Activated naive CD8-positive, alpha-beta T cell treated with anti-CD3 and anti-CD28 coated beads, Interleukin-2, amount 10 ng/mL, durations not matched to agents 7 days and 5 days (primary cell): ENCODE results near the gene FARS2. TPM values are rescaled to one million over a fixed set of nuclear protein-coding genes. Genes with fewer than 3 reads are reported as not detected.

Experiments
- ATAC-seq: fragments of 150-1000 bp; cut with Tn5 transposase; one replicate; pipeline ENCODE4 v1.10.0; 2021; ENCODE audit warnings: low read depth, moderate library complexity
- POLR2A ChIA-PET: fragments of 350-600 bp; sonication (Branson Sonifier 250); formaldehyde crosslinking; loops from one replicate; lab custom pipeline; 2021; ENCODE audit warnings: antibody characterized with exemption; lab: Charles Lee
- DNase-seq: peaks from one replicate; pipeline ENCODE4 v3.0.0; 2021
- H3K27ac Mint-ChIP-seq: one replicate; pipeline ENCODE4 v1.8.0; 2022; ENCODE audit warnings: mild to moderate bottlenecking, mixed read lengths
- H3K27me3 Mint-ChIP-seq: one replicate; pipeline ENCODE4 v1.8.0; 2022; ENCODE audit warnings: mild to moderate bottlenecking, moderate library complexity, mixed read lengths
- H3K36me3 Mint-ChIP-seq: one replicate; pipeline ENCODE4 v1.8.0; 2021; ENCODE audit warnings: mild to moderate bottlenecking, mixed read lengths
- H3K4me1 Mint-ChIP-seq: one replicate; pipeline ENCODE4 v1.8.0; 2021; ENCODE audit warnings: mixed read lengths
- H3K4me3 Mint-ChIP-seq: one replicate; pipeline ENCODE4 v1.8.0; 2022; ENCODE audit warnings: mild to moderate bottlenecking, moderate library complexity, mixed read lengths
- H3K9me3 Mint-ChIP-seq: one replicate; pipeline ENCODE4 v1.8.0; 2021; ENCODE audit warnings: mixed read lengths
- total RNA-seq, 2 experiments: library from RNA; stranded (reverse); gene quantifications; one replicate each; pipeline ENCODE4 v1.2.3, GENCODE V29; 2021

Gene FARS2
- total RNA-seq, 2 experiments from 2014 or later: 15.5 to 18.4 TPM

DNA sequence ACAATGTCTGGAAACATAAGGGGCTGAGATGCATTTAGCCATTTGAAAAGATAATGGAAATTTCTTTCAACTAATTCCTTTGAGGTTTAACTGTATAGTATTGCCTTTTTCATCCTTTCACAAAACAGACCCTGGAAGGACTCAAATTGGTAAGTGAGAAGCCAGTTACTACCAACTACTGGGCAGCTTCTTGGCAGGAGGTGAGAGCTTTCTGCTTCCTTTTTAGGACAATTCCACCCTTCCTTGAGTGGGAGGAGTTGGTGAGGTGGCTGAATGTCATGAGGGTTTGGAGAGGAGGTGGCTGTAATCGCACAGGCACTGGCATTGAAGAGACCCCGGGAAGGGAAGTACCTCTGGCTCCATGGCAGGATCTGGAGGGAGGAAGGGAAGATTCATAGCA lies 404.4 kb downstream of the FARS2 start:
- peaks cover 4% of the 10 kb centered on the region for H3K36me3 Mint-ChIP-seq
- DNase-seq (no peak), ATAC-seq (no peak)
- POLR2A ChIA-PET: interaction anchor here (1.6 kb wide), 1 partner anchor 14 kb away, joined by 4 read pairs; no protein-coding TSS in a partner anchor
- peak overlapping the region; percentile 69 for H3K4me3 Mint-ChIP-seq
- no peaks in the 10 kb centered on the region for H3K27me3 Mint-ChIP-seq
- H3K4me1 Mint-ChIP-seq: peaks cover 47% of the 10 kb centered on the region
- peak overlapping the region; percentile 82 for H3K27ac Mint-ChIP-seq
- H3K9me3 Mint-ChIP-seq: no peaks in the 10 kb centered on the region

DNA sequence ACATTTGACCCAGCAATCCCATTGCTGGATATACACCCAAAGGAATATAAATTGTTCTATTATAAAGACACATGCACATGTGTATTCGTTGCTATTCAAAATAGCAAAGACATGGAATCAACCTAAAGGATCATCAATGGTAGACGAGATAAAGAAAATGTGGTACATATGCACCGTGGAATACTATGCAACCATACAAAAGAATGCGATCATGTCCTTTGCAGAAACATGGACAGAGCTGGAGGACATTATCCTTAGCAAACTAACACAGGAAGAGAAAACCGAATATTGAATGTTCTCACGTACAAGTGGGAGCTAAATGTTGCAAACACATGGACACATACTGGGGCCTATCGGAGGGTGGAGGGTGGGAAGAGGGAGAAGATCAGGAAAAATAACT lies 405.4 kb downstream of the FARS2 start:
- ATAC-seq (no peak), DNase-seq (no peak)
- Mint-ChIP-seq H3K27ac (peak overlapping the region; percentile 32), H3K9me3 (peaks cover under 1% of the 10 kb centered on the region), H3K4me1 (peaks cover 57% of the 10 kb centered on the region), H3K27me3 (no peaks in the 10 kb centered on the region), H3K4me3 (no peak overlapping the region), H3K36me3 (peaks cover 6% of the 10 kb centered on the region)
- POLR2A ChIA-PET: no interaction called here

DNA sequence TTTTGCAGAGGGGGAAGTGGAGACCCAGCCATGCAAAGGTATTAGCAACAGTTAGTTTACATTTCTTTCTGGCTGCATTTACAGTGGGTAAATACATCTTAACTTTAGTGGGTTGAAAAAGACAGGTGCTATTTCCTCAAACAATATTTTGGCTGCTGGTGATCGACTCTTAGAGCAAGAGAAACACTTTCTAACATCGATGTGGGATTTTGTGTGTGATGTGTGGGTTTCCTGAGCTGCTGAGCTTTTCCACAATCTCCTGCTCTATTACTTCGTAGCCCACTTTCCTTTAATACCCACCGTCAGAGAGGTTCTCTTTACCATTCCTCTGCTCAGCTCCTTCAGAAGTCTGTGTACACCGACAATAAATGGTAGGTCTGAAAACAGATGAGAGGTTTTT lies 406.4 kb downstream of the FARS2 start:
- ATAC-seq: peak; percentile 55
- H3K27ac Mint-ChIP-seq: peak overlapping the region; percentile 81
- no peak for DNase-seq
- no peaks in the 10 kb centered on the region for H3K27me3 Mint-ChIP-seq
- H3K36me3 Mint-ChIP-seq: peaks cover 11% of the 10 kb centered on the region
- H3K4me3 Mint-ChIP-seq: peak overlapping the region; percentile 73
- peaks cover 2% of the 10 kb centered on the region for H3K9me3 Mint-ChIP-seq
- POLR2A ChIA-PET: interaction anchor here (0.6 to 1.1 kb wide), 4 partner anchors 24 to 1719 kb away, joined by 3 to 5 read pairs (median 3); no protein-coding TSS in a partner anchor
- H3K4me1 Mint-ChIP-seq: peaks cover 62% of the 10 kb centered on the region

GRCh38 chr6:5670381-5670780 lies 409.1 kb downstream of the FARS2 start:
- Mint-ChIP-seq H3K27me3 (no peaks in the 10 kb centered on the region), H3K4me1 (peaks cover 51% of the 10 kb centered on the region), H3K4me3 (no peak overlapping the region), H3K27ac (peak overlapping the region; percentile 84), H3K9me3 (peaks cover 2% of the 10 kb centered on the region), H3K36me3 (peaks cover 11% of the 10 kb centered on the region)
- no peak for DNase-seq
- POLR2A ChIA-PET: no interaction called here
- no peak for ATAC-seq

DNA sequence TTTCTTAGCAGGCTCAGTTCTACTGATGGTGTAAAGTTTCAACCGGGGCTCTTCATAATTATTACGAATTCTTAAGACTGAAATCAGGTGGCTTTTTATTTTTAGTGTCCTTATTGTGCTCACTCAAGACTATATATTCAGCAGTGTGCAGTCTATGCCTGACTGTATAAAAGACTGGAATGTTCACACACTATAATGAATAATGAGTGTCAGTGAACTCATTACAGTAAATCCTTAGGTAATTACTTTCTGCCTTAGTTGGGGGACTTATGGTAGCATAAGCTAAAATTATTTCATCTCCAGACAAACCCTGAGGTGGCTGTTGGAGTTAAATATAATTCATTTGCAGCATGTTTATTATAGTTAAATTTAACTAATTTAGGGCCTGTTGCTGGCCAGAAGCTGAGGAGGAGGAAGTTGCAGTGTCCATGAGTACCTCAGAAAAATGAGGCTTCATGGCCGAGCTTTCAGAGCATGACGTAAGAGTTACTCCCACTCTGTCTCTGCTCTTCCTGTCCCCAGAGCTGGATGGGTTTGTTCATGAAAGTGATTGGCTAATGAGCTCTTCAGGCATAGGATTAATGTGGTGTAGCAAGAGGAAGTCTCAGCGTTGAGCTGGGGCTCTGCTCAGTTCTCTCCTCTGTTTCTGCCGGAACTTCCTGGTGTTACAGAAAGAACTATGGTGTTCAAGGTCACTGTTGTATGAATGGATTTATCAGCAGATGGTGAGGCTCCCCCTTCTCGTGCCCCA lies 409.7 kb downstream of the FARS2 start:
- DNase-seq: peak; percentile 34
- no peaks in the 10 kb centered on the region for H3K27me3 Mint-ChIP-seq
- POLR2A ChIA-PET: interaction anchor here (1.3 kb wide), 1 partner anchor 200 kb away, joined by 4 read pairs; no protein-coding TSS in a partner anchor

GRCh38 chr6:5671601-5672559 lies 410.6 kb downstream of the FARS2 start:
- POLR2A ChIA-PET: interaction anchor here (1.3 kb wide), 1 partner anchor 201 kb away, joined by 4 read pairs; no protein-coding TSS in a partner anchor
- peak overlapping the region; percentile 65 for H3K4me3 Mint-ChIP-seq
- H3K36me3 Mint-ChIP-seq: peaks cover 11% of the 10 kb centered on the region
- peaks cover 37% of the 10 kb centered on the region for H3K4me1 Mint-ChIP-seq
- peak overlapping the region; percentile 84 for H3K27ac Mint-ChIP-seq
- no peak for DNase-seq
- peaks cover 2% of the 10 kb centered on the region for H3K9me3 Mint-ChIP-seq
- H3K27me3 Mint-ChIP-seq: no peaks in the 10 kb centered on the region
- ATAC-seq: no peak

More for the DNA sequence above, 409.7 kb downstream of the FARS2 start:
- Mint-ChIP-seq H3K36me3 (peaks cover 11% of the 10 kb centered on the region), H3K9me3 (peaks cover 2% of the 10 kb centered on the region), H3K4me1 (peaks cover 45% of the 10 kb centered on the region), H3K4me3 (peak overlapping the region; percentile 65), H3K27ac (peak overlapping the region; percentile 84)
- ATAC-seq: peak; percentile 96

DNA sequence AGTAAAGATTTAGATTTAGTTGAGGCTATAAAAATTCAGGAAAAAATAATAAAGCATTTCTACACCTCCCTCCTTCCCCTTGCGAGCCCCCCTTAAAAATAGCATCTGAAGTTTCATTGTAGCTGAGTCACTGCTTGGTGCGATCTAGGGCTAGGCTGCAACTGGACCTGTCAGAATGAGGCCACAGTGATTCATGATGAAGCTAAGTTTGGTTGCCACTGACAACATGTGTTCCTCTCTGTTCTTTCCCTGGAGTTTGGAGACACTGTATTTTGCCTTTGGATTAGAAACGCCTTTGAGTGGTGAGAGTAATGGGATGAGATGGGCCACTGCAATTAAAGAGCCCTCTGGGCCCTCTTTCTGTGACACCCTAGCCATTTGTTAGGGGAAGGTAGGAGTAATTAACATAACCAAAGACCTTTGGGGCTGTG lies 411.3 kb downstream of the FARS2 start:
- peaks cover 2% of the 10 kb centered on the region for H3K9me3 Mint-ChIP-seq
- DNase-seq: no peak
- no peak overlapping the region for H3K4me3 Mint-ChIP-seq
- POLR2A ChIA-PET: no interaction called here
- H3K36me3 Mint-ChIP-seq: peaks cover 11% of the 10 kb centered on the region
- no peak overlapping the region for H3K27ac Mint-ChIP-seq
- no peak for ATAC-seq
- H3K4me1 Mint-ChIP-seq: peaks cover 36% of the 10 kb centered on the region
- H3K27me3 Mint-ChIP-seq: no peaks in the 10 kb centered on the region

GRCh38 chr6:5673019-5673790 lies 411.9 kb downstream of the FARS2 start:
- Mint-ChIP-seq H3K27ac (no peak overlapping the region), H3K4me3 (no peak overlapping the region), H3K27me3 (no peaks in the 10 kb centered on the region), H3K9me3 (peaks cover 2% of the 10 kb centered on the region), H3K4me1 (peaks cover 32% of the 10 kb centered on the region), H3K36me3 (peaks cover 14% of the 10 kb centered on the region)
- DNase-seq (no peak), ATAC-seq (no peak)
- POLR2A ChIA-PET: no interaction called here

- no peaks in the 10 kb centered on the region for H3K27me3 Mint-ChIP-seq
- peaks cover 14% of the 10 kb centered on the region for H3K36me3 Mint-ChIP-seq
- POLR2A ChIA-PET: no interaction called here
- no peak for DNase-seq
- ATAC-seq: no peak
- no peak overlapping the region for H3K27ac Mint-ChIP-seq
- H3K4me1 Mint-ChIP-seq: peaks cover 27% of the 10 kb centered on the region
- H3K9me3 Mint-ChIP-seq: peaks cover 2% of the 10 kb centered on the region
- H3K4me3 Mint-ChIP-seq: no peak overlapping the region
Measured at GRCh38 chr6:5674141-5674540, 412.8 kb downstream of the FARS2 start.

- DNase-seq (no peak), ATAC-seq (no peak)
- POLR2A ChIA-PET: no interaction called here
- Mint-ChIP-seq H3K36me3 (peaks cover 14% of the 10 kb centered on the region), H3K27me3 (no peaks in the 10 kb centered on the region), H3K27ac (no peak overlapping the region), H3K4me1 (peaks cover 30% of the 10 kb centered on the region), H3K4me3 (no peak overlapping the region), H3K9me3 (peaks cover 2% of the 10 kb centered on the region)
Measured at GRCh38 chr6:5674721-5675120, 413.4 kb downstream of the FARS2 start.

GRCh38 chr6:5676701-5677100 lies 415.4 kb downstream of the FARS2 start:
- no peak for DNase-seq
- H3K27ac Mint-ChIP-seq: no peak overlapping the region
- H3K9me3 Mint-ChIP-seq: peaks cover 2% of the 10 kb centered on the region
- H3K27me3 Mint-ChIP-seq: no peaks in the 10 kb centered on the region
- POLR2A ChIA-PET: no interaction called here
- no peak for ATAC-seq
- no peak overlapping the region for H3K4me3 Mint-ChIP-seq
- peaks cover 8% of the 10 kb centered on the region for H3K36me3 Mint-ChIP-seq
- H3K4me1 Mint-ChIP-seq: peaks cover 25% of the 10 kb centered on the region

DNA sequence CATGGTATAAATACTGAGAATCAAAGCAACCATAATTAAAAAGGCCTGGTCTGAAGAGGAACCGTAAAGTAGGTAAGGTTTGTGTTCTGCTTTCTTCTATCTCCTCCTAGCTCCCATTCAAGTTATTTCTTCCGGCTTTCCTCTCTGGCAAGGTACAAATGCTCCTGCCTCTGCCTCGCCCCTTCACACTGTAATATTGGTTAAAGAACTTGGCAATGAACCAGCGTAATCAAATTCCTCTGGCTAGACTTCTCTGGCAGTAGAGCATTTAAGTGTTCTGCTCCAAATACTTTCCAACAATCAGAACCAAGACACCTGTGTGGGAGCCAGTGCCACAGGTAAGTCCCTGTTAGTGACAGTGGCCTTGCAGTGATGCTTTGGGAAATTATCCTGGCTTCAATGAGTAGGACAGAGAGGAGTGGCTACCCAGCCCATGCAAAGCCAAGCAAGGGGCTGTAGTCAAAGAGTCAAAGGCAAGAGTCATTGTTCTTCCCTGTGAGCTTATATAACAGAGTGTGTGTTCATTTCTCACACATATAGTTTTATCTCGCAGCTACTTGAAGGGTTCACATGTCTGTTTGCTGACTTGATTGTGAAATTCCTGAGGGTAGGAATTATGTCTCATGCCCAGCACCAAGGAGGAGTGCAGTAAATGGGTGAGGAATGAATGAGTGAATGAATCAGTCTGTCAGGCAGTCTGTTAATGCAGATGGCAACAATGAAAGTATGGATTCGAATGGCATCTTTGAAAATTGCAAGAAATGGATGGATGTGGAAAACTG lies 416.1 kb downstream of the FARS2 start:
- no peak for ATAC-seq
- H3K27ac Mint-ChIP-seq: peak overlapping the region; percentile 1

More for the DNA sequence above, 416.1 kb downstream of the FARS2 start:
- peaks cover 5% of the 10 kb centered on the region for H3K36me3 Mint-ChIP-seq
- no peak for DNase-seq
- H3K4me1 Mint-ChIP-seq: peaks cover 24% of the 10 kb centered on the region
- H3K9me3 Mint-ChIP-seq: no peaks in the 10 kb centered on the region
- POLR2A ChIA-PET: no interaction called here
- H3K27me3 Mint-ChIP-seq: no peaks in the 10 kb centered on the region
- H3K4me3 Mint-ChIP-seq: no peak overlapping the region
